Activated CD8-positive, alpha-beta memory T cell treated with anti-CD3 and anti-CD28 coated beads for 24 hours (primary cell): ENCODE measurements around the gene BCAP31.
"Not testable (repeated sequence)": the region's sequence is repeated elsewhere in the genome, so short reads cannot be mapped to it uniquely, and the experiment has no call there.

Experiments used
- DNase-seq: peaks from one replicate; pipeline ENCODE4 v3.0.0-alpha.2; 2020

Gene BCAP31

DNA sequence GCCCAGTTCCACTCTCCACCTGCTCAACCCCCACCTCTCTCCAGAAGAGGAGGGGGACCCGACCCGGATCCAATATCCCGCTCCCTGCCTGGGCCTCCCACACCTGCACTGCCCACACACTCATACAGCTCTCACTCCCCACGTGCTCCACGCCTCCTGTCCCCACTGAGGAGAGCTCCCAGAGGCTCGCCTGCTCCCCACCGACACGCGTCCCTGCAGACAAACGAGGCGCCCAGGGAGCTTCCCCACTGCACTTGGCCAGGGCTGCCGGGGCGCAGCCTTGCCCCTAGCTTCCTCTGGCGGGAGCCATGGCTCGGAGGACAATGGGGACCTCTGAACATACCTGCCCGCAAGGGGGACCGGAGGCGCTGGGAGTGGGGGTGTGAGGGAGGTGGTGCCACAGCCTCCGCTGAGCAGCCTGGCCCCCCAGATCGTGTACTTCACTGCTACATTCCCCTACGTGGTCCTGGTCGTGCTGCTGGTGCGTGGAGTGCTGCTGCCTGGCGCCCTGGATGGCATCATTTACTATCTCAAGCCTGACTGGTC is 31.5 kb downstream of the BCAP31 start:
- DNase-seq = no peak

DNA sequence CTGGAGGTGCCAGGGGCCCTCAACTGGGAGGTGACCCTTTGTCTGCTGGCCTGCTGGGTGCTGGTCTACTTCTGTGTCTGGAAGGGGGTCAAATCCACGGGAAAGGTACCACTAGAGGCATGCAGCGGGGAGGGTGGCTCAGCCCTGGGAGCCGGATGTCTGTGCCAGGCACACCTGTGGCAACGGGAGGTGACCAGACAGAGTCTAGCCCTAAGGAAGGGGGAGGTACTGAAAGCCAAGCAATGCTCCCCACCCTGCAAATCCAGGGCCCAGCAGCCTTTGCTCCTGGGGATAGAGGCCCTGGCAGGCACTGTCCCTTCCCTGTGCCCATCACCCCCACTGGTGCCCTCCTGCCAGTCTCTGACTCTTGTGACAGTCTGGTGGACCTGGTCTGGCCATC is 32.2 kb downstream of the BCAP31 start:
- DNase-seq = no peak

DNA sequence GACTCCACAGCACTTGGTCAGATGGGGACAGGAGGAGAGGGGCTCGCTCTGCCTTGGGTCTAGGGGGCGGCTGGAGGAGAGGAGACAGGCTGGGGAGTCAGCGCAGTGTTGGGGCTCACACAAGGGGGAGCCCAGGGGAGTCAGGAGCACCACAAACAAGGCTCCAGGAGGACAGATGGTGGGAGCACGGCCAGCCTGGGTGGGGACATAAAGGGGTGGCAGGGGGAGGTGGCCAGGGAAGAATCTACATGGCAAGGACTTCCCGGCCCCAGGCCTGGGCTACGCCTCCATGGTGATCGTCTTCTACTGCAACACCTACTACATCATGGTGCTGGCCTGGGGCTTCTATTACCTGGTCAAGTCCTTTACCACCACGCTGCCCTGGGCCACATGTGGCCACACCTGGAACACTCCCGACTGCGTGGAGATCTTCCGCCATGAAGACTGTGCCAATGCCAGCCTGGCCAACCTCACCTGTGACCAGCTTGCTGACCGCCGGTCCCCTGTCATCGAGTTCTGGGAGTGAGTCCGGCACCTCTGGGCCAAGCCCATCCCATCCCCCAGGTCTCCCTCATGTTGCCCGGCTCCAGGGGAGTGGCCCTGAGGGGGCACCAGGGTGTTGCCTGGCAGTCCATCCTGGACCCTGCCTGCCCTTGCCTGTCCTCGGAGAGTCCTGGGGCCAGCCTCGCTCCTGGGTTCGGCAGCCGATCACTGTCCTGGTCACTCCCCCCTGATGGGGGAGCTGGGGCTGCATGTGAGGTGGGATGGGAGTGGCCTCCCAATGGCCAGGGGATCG is 33.0 kb downstream of the BCAP31 start:
- not testable (repeated sequence) for DNase-seq

DNA sequence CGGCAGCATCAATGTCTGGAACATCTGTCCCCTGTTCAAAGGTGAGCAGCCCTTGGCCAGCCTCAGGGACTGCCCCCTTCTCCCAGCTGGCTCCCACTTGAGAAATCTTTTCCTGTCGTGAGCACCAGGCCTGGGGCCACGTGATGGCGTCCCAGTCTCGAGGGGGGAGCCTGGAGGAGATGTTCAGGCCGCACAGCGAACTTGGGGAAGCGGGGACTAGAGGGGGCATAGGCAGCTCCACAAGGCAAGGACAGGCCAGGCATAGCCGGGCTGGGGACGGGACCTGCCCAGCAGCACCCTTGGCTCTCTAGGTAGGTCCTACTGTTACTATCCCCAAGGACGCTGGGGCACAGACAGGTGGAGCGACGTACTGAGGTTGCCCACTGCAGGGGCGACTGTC is 33.7 kb downstream of the BCAP31 start:
- DNase-seq = no peak

DNA sequence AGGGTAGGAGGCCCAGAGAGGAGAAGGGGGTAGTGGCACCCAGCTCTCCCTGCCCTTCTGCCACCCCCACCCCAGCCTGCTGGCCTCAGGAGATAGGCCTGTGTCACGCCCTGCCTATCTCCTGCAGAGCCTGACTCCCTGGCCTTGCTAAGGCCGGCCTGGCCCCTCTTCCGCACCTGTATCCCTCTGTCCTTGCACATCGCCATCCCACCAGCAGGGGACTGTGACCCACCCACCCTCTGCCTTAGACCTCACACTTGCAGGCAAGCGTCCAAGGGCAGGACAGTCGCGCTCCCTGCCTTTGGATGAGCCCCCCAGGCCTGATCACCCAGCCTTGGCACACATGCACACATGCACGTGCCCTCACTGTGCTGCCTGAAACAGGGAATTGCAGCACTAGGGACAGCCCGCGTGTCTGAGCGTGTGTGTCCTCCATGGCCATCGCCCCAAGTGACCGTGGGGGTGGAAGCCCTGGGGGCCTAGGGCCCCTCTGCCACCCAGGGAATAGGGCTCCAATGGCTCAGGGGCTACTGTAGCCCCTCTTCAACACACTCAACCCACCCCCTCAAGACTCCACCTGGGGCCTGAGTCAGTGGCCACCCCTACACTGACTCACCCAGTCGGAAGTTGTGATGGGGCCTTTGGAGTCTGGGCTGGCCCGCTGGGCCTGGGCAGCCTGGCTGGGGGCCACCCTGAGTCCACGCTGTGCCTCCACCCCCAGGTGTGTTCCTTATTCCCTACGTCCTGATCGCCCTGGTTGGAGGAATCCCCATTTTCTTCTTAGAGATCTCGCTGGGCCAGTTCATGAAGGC is 34.3 kb downstream of the BCAP31 start:
- no peak for DNase-seq

DNA sequence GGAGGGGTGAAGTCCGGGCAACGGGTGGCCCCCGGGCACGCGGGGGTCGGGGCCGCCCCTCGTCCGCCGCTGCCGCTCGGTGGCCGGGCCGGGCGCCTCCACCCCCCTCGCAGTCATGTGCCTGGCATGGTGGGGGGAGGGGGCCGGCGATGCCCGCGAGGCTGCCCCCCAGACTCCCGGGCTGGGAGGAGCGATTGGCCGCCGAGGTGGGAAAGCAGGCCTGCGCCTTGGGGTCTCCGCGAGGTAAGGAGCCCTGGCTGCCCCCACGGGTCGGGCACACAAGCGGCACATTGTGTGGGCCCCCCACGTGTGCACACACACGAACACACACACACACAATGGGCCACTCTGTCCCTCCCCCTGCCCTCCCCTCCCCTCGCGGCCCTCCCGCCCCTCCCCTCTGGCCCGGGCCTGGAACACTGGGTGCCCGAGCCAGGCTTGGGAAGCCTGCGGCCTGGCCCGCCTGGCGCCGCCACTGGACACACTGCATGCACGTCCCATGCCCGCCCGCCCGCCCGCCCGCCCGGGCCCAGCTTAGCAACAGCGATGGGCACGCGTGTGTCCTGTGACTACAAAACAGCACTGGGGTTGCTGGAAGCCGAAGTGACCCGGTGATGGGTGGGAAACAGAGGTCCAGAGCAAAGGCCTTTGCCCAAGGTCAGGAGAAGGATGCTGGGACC is 35.1 kb downstream of the BCAP31 start:
- no peak for DNase-seq

DNA sequence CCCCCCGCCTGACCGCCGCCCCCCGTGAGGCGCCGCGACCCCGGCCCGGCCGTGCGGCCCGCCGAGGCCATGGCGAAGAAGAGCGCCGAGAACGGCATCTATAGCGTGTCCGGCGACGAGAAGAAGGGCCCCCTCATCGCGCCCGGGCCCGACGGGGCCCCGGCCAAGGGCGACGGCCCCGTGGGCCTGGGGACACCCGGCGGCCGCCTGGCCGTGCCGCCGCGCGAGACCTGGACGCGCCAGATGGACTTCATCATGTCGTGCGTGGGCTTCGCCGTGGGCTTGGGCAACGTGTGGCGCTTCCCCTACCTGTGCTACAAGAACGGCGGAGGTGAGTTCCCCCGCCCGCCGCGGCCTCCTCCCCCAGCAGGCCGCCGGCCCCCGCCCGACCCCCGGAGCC is 35.7 kb downstream of the BCAP31 start:
- DNase-seq = no peak

DNA sequence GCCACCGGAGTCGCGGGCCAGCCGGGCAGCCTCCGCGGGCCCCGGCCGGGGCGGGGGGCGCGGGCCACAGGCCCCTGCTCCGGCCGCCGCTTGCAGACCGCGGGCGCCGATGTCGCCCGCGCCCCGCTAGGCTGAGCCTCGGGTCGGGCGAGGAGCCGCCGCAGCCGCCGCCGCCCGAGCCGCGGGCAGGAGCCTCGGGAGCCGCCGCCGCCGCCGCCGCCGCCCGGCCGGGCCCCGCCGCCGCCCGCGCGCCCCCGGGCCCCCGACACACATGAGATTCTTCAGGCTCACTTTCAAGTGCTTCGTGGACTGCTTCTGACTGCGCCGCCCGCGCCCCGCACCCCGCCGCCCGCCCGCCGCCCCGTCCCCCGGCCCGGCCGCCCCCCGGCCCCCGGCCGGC is 36.1 kb downstream of the BCAP31 start:
- no peak for DNase-seq

DNA sequence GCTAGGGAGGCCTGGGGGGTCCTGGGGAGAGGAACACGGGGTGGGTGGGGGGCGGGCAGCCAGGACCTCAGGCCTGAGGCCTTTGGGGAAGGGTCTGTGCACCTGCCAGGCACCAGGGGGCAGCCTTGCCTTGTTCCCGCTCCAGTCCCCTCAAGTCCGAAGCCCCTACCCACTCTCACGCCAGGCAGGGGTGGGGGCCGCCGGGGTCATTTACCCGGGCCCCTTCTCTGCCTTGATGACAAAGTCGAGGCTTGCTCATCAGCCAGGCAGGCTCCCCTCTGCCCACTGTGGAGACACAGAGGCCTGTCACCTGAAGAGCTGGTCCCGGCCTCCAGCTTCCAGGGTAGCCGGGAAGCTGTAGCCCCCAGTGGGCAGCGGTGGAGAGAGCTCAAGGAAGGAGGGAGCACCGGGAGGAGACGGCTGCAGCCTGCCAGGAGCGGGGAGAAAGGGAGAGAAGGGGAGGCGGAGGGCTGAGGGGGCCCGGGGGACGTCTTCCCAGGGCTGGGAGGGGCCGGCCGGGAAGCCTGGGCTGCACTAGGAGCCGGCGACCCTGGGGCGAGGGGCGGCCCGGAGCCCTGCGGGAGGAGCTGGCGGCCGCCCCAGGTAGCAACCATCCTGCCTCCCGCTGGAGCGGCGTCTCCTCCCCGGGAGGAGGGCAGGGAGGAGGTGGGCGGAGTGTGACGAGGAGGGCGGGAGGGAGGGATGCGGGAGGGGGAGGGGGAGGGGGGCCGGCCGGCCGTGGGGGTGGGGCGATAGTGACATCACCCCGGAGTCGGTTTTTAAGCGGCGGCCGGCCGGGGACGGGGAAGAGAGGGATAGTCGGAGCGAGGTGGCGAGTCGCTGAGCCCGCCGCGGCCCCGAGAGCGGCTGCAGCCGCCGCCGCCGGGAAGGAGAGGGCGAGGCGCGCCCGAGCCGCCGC is 36.8 kb downstream of the BCAP31 start, which contains the start of gene SLC6A8:
TSS of gene SLC6A8 (plus strand) at position 806 of the 919 bp plus-strand sequence. CDS start 649 bp downstream, outside the sequence.
- no peak for DNase-seq

DNA sequence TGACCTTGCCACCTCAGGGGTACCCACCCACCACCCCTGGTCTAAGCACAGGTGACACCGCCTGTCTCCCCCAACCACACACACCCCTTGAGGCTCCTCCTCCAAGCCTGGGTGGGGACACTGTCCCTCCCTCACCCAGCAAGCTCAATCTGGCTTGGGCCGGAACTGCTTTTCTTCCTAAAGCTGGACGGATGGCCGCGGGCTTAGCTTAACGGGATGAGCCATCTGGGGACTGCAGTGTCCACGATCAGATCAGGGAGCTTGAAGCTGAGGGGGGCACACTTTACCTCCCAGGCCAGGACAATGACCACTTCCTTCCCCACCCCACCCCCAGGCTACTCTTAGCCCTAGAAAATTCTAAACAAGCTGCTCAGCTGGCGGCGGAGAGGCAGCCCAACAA is 37.5 kb downstream of the BCAP31 start:
- no peak for DNase-seq

DNA sequence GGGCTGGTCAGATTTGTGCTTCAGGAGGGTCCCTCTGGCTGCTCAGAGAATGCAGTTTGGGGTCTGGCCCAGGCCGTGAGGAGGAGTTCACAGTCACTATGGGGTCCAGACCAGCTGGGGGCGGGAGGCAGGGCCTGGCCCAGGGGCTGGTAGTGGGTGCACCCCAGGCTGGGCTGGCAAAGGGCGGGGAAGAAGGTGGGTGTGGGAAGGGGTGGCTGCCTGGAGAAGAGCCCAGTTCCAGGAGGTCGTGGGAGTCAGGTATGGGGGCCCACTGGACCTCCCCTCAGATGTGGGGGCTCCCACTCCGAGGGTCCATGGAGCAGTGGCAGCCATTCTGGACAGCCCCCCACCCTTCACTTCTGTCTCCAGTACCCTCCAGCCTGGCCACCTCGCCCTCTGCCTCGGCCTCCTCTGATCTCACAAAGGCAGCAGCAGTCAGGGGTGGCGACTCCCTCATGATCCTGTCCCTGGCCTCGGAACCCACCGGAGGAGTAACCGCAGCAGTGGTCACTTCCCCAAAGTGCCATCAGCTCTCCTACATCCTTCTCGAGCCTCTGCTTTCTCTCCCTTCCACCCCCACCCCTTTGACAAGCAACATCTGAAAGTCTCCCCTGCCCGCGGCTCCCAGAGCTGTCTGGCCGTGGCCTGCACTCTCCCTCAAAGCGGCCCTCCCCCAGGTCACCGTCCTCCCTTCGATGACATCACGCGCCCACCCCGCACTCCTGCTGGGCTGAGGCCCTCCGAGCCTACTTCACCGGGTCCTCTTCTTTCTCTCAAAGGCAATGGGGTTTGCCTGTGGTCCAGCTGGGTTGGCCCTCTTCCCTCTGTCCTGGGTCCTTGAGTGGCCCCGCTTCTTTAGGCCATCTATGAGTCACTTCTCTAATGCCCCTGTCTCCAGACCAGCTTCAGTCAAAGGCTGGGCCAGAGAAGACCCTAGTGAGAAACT is 38.2 kb downstream of the BCAP31 start:
- no peak for DNase-seq

DNA sequence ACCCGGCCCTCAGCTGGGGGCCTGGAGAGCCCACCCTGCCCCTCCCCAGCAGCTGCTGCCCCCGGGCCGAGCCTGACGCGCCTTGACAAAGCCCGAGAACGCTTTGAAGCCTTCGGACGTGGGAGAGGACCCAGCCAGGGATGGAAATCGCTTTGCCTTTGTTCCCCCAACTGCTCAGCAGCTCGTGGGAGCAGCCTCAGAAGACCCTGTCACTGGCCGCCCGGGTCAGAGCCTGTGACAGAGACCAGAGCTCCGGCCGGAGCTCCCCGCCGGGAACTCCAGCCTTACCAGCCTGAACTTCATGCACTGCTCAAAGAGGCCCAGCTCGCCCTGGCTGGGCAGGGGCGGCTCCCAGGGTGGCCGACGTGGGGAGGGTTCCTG is 39.0 kb downstream of the BCAP31 start:
- no peak for DNase-seq

DNA sequence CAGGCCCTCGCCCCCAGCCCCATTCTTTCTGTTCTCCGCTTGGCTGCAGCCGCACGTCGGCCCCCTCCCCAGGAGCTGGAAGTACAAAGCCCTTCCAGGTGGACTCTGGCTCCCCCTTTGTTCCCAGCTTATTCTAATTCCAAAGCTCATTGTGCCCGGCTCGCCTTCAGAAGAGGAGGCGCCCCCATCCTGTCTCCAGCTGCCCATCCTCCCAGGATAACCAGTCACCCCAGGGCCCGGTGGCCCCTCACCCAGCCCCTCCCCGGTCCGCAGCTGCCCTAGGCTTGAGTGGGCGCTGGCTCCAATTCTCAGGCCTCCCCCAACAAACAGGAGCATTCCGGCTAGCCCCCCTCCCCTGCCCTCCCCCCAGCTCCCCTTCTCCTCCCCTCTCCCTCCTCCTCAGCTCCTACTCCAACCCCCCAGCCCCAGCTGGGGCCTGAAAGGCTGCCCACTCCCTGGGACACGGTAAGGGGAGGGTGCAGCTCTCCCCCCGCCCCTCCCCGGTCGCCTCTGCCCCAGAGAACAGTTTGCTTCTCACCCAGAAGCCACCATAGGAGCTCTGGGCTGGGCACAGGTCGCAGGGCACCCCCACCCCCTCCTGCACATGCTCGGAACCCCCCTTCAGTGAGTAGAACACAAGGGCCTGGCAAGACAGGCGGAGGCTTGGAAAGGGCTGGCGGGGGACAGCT is 39.6 kb downstream of the BCAP31 start:
- DNase-seq = no peak

DNA sequence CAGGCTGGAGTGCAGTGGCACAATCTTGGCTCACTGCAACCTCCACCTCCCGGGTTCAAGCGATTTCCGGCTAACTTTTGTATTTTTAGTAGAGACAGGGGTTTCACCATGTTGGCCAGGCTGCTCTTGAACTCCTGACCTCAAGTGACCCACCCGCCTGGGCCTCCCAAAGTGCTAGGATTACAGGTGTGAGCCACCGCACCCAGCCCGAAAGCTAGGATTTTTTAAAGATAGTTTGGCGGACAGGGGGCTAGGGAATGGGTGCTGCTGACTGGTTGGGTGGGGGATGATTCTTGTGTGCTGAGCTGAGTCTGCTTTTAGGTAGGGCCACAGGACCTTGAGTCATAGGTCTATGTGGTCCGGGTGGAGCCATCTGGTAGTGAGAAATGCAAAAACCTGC is 40.7 kb downstream of the BCAP31 start:
- not testable (repeated sequence) for DNase-seq

DNA sequence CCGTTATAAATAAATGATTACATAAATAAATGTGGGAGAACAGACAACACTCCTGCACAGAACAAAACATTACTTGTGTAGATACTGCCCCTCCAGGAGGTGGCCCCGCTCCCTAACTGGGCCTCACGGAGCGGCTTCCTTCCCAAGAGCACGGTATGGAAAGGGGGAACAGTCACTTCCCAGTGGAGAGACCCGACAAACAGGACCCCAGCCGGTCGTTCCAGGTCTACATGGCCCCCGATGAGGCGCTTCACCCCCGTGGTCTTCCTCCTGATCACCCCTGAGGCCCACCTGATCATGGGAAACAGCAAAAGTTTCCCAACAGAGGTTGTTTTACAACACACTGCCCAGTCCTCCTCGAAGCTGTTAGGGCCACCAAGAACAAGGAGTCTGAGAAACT is 43.0 kb downstream of the BCAP31 start:
- no peak for DNase-seq

DNA sequence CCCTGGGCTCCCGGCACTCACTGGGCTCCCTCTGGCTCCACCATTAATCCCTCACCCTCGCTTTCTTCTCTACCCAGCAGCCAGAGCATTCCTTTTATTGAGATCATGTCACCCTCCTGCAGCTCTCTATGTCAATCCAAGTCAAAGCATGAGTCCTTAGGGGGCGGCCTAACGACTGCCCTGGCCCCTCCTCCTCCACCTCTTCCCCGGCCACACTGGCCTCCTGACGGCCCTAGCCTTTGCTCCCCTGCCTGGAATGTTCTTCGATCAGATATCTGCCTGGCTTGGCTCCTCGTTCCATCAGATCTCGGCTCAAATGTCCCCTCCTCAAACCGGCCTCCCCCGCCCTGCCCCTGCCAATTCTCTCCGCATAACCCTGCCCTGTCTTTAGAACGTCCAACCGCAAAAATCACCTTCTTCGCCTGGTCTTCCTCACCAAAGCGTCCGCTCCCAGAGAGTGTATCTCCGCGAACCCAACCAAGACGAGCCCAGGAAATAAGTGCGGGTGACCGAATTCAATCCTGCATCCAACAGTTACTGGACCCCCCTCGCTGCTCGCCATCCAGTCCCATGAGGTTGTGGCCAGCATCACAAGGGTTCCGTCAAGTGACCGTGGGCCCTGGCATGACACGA is 49.9 kb downstream of the BCAP31 start:
- DNase-seq = no peak

DNA sequence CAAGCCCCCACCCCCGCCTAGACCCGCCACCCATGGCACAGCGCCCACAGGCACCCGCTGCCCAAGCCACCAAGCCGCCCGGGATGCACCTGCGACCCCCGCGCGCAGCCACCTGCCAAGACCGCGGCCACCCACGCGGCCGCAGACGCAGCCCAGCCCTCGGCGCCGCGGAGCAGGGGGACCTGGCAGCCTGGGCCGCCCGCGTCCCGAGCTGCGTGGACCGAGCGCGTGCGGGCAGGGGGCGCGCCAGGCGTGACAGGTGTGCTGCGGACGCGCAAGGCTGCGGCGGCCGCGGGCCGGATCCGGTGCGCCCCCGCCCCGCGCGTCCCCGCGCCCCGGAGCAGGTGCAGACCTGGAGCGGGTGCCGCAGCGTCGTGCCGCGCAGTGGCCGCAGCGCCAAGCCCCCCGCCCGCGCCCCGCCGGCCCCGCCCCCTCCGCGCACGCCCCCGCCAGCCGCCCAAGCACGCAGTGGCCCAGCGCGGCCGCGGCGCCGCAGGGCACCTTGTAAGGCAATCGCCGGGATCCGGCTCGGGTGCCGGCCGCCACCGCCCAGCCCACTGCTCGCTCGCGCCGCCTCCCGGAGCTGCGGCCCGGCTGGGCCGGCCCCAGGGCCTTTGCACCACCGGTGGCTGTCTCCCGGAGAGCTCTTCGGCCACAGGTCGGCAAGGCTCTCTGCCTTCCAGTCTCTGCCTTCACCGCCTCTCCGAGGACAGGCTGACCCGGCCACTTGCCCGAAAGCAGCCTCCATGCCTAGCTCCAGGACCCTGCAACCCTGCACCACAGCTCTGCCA is 50.6 kb downstream of the BCAP31 start, which contains the start of gene PNCK:
TSS of gene PNCK (minus strand) at position 386 of the 791 bp plus-strand sequence. CDS start 737 bp downstream, outside the sequence.
- no peak for DNase-seq

DNA sequence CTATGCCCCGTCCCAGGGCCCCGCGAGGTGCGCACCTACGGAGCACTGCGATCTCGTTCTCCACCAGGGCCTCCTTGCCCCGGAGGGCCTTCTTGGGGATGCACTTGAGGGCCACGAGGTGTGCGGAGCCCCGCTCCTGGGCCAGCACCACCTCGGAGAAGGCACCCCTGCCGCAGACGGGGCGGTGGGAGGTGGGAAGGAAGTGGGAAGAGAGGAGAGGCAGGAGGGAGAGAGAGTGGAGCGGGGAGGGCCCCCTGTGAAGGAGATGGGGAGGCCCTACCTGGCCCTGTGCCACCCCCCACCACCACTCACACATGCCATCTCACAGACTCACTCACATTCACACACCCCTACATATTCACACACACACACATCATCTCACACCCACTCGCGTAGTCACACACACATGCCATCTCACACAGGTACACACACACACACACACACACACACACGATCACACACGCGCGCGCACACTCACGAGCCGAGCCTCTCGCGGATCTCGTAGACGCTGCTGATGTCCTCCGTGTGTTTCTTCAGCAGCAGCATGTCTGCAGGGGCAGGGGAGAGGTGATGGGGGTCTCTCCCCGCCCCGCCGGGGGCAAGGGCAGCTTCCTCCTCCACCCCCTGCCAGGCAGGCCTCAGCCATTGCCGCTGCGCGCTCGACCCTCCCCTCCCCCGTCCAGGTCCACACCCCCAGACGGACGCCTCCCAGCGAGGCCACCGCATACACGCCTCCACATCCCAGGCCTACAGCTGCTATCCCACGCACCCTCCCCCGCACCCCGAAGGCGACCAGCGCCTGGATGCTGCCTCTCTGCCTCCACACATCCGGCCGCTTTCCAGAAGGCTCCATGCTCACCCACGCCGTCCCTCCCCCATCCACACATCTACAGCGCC is 51.4 kb downstream of the BCAP31 start:
- DNase-seq = no peak
